ENCODE data around the gene ABCD1. TPM values are rescaled to one million over a fixed set of nuclear protein-coding genes. Genes with fewer than 3 reads are reported as not detected.
"Not testable (repeated sequence)": the region's sequence is repeated elsewhere in the genome, so short reads cannot be mapped to it uniquely, and the experiment has no call there.

Gene ABCD1
- polyA plus RNA-seq, 3 donors: 7.9 to 9.8 (median 8.0) TPM

DNA sequence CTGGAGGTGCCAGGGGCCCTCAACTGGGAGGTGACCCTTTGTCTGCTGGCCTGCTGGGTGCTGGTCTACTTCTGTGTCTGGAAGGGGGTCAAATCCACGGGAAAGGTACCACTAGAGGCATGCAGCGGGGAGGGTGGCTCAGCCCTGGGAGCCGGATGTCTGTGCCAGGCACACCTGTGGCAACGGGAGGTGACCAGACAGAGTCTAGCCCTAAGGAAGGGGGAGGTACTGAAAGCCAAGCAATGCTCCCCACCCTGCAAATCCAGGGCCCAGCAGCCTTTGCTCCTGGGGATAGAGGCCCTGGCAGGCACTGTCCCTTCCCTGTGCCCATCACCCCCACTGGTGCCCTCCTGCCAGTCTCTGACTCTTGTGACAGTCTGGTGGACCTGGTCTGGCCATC, 32.7 kb upstream of the ABCD1 start:
- DNase-seq (ENCODE audit: extremely low read depth in 1 of 11, low read depth in 9 of 11, low spot score in 4 of 11): no peak

- DNase-seq (ENCODE audit: extremely low read depth in 1 of 11, low read depth in 9 of 11, low spot score in 4 of 11): no peak
Observed at GRCh38 chrX:153692611-153693156, 32.0 kb upstream of the ABCD1 start.

GRCh38 chrX:153693216-153694086, 31.2 kb upstream of the ABCD1 start:
- no peak for DNase-seq (ENCODE audit: extremely low read depth in 1 of 11, low read depth in 9 of 11, low spot score in 4 of 11)

DNA sequence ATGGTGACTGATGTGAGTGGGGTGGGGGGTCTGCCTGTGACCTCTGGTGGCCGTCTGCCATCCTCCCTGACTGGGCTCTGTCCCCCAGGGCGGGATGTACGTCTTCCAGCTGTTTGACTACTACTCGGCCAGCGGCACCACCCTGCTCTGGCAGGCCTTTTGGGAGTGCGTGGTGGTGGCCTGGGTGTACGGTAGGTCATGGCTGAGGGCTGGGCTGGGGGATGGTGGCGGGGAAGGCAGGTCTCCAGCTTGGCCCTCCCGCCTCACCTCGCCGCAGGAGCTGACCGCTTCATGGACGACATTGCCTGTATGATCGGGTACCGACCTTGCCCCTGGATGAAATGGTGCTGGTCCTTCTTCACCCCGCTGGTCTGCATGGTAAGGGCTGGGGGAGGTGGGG, 30.4 kb upstream of the ABCD1 start:
- not testable (repeated sequence) for DNase-seq (ENCODE audit: extremely low read depth in 1 of 11, low read depth in 9 of 11, low spot score in 4 of 11)

DNA sequence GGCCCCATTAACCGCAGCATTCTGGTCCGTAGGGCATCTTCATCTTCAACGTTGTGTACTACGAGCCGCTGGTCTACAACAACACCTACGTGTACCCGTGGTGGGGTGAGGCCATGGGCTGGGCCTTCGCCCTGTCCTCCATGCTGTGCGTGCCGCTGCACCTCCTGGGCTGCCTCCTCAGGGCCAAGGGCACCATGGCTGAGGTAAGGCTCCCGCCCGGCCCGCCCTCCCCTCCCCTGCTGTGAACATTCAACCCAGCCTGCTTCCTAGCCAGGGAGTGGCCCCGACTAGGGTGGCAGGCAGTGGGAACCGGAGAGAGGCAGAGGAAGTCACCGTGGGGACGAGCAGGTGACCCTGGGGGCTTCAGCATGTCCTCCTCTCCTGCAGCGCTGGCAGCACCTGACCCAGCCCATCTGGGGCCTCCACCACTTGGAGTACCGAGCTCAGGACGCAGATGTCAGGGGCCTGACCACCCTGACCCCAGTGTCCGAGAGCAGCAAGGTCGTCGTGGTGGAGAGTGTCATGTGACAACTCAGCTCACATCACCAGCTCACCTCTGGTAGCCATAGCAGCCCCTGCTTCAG, 29.9 kb upstream of the ABCD1 start:
- DNase-seq (ENCODE audit: extremely low read depth in 1 of 11, low read depth in 9 of 11, low spot score in 4 of 11): no peak

- DNase-seq (ENCODE audit: extremely low read depth in 1 of 11, low read depth in 9 of 11, low spot score in 4 of 11): no peak
Observed at GRCh38 chrX:153696100-153696499, 28.6 kb upstream of the ABCD1 start.

- not testable (repeated sequence) for DNase-seq (ENCODE audit: extremely low read depth in 1 of 11, low read depth in 9 of 11, low spot score in 4 of 11)
Observed at GRCh38 chrX:153696538-153696937, 28.1 kb upstream of the ABCD1 start.

- not testable (repeated sequence) for DNase-seq (ENCODE audit: extremely low read depth in 1 of 11, low read depth in 9 of 11, low spot score in 4 of 11)
Observed at GRCh38 chrX:153696986-153697722, 27.5 kb upstream of the ABCD1 start.

GRCh38 chrX:153697924-153698865, 26.5 kb upstream of the ABCD1 start:
- no peak for DNase-seq (ENCODE audit: extremely low read depth in 1 of 11, low read depth in 9 of 11, low spot score in 4 of 11)

GRCh38 chrX:153699210-153699783, 25.4 kb upstream of the ABCD1 start:
- DNase-seq (ENCODE audit: extremely low read depth in 1 of 11, low read depth in 9 of 11, low spot score in 4 of 11): not testable (repeated sequence)

DNA sequence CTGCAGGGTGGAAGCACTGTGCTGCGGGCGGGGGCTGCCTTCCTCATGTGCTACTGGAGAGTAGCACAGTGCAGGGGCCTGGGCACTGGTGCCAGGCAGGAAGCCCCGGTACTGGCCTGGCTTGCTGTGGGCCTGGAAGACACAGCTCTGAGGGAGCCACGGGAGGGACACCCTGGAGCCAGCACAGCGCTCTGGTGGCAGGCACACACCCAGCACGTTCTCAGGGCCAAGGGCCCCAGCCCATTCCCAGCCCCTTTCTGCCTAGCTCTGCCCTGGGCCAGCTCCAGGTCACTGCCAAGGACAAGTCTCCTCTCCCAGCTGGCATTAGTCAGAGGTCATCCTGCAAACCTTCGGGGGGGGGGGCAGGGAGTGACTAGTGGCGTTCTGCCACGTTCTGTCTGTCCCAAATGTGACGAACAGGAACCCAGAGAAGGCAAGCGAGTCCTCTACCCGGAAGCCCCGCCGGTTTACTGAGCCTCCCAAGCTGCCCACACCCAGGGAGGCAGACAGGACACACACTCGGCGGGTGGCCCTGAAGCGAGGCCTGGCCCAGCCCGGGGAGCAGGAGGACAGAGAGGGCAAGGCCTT, 24.8 kb upstream of the ABCD1 start:
- not testable (repeated sequence) for DNase-seq (ENCODE audit: extremely low read depth in 1 of 11, low read depth in 9 of 11, low spot score in 4 of 11)

DNA sequence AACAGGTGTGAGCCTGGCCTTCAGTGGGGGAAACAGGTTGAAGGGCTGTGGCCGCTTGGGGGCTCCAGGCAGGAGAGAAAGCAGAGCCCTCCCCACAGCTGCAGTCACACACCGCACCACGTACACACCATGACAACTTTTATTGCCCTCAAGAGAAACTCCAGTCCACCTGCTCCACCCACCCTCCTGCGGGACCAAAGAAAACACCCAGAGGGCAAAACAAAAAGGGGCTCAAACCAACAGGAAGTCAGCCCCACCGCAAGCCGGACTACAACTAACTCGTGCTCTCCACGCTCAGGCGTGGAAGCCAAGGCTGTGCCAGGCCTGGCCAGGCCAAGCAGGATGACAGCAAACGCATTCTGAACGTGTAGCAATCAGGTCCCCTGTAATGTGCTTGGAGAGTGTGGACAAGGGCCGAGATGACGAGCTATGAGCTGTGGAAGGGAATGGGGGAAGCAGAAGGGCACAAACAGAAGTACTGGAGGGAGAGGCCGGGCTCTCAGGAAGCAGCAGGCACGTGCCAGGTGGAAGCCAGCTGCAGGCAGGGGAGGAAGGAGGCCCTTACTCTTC, 24.2 kb upstream of the ABCD1 start:
- DNase-seq (ENCODE audit: extremely low read depth in 1 of 11, low read depth in 9 of 11, low spot score in 4 of 11): no peak

DNA sequence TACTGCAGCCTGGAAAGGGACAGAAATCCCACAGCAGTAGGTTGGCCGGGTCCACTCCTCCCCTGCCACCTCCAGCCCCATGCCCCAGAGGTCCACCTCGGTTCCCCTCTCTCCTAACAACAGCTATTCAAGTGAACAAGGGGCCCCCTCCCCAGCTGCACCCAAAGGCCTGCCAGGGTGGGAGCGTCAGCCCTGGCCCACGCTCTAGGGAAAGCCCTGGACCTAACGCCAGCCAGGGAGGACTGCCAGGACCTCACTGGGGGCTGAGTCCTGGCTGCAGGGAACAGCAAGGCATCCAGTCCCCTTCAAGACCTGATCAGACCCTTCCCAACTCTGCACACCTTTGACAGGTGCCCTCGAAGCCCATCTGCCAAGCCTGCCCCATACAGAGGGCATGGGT, 23.7 kb upstream of the ABCD1 start:
- no peak for DNase-seq (ENCODE audit: extremely low read depth in 1 of 11, low read depth in 9 of 11, low spot score in 4 of 11)

DNA sequence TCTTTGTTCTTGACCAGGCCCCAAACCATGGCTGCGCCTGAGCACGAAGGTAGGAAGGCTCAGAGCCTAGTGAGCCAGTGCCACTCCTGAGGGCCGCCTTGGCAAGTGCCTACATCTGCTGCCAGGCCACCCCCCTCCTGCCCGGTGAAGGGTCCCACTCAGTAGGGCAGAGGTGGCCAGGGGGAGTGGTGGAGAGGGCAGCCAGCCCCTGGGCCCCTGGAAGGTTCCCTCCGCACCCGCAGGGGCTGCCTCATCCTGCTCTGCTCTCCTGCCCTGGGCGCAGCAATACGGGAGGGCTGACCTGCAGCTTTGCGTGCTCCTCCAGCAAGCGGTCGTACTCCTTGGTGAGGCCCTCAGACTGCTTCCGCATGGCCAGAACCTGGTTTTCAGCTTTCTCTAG, 22.9 kb upstream of the ABCD1 start:
- no peak for DNase-seq (ENCODE audit: extremely low read depth in 1 of 11, low read depth in 9 of 11, low spot score in 4 of 11)

DNA sequence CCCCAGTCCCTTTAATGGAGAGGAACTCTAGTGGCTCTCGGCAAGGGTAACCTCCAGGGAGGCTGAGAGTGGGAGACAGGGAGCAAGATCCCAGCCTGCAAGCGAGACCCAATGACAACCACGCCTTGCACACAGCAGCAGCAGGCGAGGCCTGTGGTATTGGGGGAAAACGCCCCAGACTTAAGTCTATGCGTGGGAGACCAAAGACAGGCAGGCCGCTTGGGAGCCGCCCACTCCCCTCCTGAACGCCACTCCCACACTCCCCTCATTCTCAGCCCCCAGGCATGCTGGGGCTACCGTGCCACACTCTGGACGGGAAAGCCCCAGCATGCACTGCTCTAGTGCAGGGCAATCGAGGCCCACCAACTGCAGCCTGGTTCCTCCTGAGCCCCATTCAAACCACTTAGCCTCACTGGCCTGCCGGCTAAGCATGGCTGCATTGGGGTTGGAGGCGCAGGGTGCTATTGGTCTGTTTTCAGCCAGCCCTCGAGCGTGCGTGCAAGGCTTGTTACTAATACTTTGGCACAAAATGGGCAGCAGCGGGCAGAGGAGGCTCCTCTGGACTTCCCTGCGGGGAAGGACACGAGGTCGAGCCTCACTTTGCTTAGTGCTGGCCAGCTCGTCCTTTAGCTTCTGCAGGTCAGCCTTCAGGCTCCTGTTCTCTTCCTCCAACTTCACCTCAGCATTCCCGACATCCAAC, 22.2 kb upstream of the ABCD1 start:
- no peak for DNase-seq (ENCODE audit: extremely low read depth in 1 of 11, low read depth in 9 of 11, low spot score in 4 of 11)

GRCh38 chrX:153703036-153703370, 21.7 kb upstream of the ABCD1 start:
- DNase-seq (ENCODE audit: extremely low read depth in 1 of 11, low read depth in 9 of 11, low spot score in 4 of 11): no peak

DNA sequence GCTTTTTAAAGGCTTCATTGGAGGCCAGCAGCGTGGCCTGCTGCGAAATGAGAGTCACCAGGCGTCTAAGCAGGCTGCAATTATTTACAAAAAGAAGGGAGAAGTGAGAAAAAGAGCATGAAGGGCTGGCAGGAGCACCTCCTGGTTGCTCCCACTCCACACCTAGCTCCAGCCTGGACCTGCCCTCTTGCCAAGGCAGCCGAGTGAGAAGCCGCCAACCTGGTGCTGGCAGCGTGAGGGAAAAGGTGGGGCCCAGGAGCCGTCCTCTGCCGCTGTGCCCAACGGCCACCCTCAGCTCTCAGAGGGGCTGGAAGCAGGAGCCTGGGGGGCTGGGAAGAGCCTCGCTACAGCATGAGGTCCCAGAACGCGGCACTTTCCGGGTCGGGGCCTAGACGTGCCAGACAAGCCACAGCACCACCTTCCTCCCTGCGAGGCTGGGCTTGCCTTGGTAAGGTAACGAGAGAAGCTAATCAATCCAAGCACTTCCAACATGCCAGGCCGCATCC, 20.6 kb upstream of the ABCD1 start:
- DNase-seq (ENCODE audit: extremely low read depth in 1 of 11, low read depth in 9 of 11, low spot score in 4 of 11): no peak

Measured in renal cortex interstitium (tissue), 11 donors.